Suppressor macrophage treated with lipopolysaccharide for 4 hours (primary cell): ENCODE measurements around the gene CYP4F12.

Source experiments
- DNase-seq: peaks from one replicate; pipeline ENCODE4 v3.0.0-alpha.2; 2020

The CYP4F12 gene, protein sequence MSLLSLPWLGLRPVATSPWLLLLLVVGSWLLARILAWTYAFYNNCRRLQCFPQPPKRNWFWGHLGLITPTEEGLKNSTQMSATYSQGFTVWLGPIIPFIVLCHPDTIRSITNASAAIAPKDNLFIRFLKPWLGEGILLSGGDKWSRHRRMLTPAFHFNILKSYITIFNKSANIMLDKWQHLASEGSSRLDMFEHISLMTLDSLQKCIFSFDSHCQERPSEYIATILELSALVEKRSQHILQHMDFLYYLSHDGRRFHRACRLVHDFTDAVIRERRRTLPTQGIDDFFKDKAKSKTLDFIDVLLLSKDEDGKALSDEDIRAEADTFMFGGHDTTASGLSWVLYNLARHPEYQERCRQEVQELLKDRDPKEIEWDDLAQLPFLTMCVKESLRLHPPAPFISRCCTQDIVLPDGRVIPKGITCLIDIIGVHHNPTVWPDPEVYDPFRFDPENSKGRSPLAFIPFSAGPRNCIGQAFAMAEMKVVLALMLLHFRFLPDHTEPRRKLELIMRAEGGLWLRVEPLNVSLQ

DNA sequence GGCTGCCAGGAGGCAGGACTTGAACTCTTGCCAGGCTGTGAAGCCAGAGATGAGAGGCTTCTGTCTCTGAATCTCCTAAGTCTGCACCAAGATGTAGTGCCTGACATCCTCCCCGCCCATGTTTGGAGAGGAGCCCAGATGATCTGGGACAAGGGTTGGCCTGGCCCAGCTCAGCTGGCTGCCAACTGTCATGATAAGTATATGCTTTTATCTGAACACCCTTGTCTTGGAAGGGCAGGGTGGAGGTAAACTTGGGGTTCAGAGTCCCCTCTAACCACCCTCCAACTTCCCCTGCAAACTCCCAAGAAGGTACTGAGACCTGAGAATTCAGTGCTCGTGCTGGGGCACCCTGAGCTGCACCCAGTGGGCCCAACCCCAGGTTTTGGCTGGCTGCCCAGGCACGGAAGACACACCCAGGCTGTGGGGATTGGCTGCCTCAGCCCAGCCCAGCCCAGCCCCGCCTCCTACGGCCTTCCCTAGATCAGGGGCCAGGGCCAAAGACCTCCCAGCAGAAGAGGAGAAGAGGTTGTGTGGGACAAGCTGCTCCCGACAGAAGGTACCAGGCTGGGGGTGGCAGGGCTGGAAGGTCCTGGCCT, at the start of gene CYP4F12:
CYP4F12 (plus strand) TSS at position 508 of the 596 bp plus-strand sequence. CDS start 443 bp downstream, outside the sequence.
- DNase-seq: no peak

DNA sequence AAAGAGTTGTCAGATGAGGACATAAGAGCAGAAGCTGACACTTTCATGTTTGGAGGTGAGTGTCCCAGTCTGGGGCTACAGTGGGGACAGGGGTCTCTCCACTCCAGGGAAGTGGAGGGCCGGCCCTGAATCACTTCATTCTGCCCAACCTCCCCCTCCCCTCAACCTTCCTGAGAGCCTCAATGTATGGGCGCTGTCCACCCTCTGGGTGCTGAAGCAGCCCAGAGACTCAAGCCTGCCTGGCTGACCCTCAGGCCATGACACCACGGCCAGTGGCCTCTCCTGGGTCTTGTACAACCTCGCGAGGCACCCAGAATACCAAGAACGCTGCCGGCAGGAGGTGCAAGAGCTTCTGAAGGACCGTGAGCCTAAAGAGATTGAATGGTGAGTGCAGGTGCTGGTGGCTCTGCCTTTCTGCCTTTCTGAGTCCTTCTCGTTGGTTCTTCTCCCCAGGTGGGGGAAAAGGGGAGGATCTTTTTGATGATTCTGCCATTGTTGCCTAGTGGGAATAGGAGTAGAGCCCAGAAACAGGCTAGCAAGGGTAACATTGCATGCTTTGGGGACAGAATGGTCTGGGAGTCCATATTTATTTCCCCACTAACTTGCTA, 49.1 kb upstream of the CYP4F12 start:
- DNase-seq: no peak

DNA sequence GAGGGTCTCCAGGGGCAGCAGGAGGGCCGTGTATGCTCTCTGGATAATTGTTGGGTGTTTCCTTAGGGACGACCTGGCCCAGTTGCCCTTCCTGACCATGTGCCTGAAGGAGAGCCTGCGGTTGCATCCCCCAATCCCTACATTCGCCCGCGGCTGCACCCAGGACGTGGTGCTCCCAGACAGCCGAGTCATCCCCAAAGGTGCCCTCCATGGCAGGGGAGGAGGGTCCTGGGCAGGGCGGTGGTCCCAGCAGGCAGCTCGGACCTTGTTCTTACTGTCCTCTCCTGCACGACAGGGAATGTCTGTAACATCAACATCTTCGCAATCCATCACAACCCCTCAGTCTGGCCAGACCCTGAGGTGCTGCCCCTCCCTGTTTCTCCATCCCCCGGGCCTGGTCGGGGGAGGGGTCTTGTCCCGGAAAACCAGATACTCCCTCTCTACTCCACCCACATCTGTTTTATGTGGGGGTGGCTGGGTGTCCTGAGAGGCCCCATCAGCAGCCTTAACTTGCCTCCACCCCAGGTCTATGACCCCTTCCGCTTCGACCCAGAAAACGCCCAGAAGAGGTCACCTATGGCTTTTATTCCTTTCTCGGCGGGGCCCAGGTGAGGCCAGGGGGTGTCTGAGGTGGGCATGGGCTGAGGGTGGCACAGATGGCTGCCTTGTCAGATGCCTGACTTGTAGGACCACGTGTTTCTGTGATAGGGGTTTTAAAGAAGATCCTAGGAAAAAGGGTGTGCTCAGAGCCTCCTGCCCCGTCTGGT, 44.5 kb upstream of the CYP4F12 start:
- no peak for DNase-seq

- DNase-seq: peak; percentile 83
Measured at GRCh38 chr19:15629003-15629880, 43.6 kb upstream of the CYP4F12 start.

DNA sequence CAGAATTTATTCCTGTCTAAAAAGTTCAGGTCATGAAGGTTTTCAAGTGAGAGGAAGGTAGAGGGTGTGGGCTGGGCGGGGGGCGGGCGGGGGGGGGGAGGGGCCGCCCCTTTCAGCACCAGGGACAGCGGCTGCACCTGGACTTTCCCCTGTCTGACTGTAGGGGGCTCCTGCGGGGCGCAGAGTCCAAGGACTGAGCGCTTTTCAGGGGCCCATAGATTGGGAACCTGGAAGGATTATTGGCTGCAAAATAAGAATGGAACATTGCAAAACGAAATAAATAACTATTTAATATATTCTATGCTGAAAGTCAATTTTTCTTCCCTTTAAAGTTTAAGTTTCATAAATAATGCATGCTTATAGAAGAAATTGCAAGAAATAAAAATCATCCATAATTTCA, 41.1 kb upstream of the CYP4F12 start:
- no peak for DNase-seq

GRCh38 chr19:15633082-15633835, 39.6 kb upstream of the CYP4F12 start:
- DNase-seq: peak; percentile 56

- DNase-seq: no peak
Measured at GRCh38 chr19:15634105-15634504, 38.8 kb upstream of the CYP4F12 start.

- DNase-seq: no peak
Measured at GRCh38 chr19:15635016-15635805, 37.7 kb upstream of the CYP4F12 start.

DNA sequence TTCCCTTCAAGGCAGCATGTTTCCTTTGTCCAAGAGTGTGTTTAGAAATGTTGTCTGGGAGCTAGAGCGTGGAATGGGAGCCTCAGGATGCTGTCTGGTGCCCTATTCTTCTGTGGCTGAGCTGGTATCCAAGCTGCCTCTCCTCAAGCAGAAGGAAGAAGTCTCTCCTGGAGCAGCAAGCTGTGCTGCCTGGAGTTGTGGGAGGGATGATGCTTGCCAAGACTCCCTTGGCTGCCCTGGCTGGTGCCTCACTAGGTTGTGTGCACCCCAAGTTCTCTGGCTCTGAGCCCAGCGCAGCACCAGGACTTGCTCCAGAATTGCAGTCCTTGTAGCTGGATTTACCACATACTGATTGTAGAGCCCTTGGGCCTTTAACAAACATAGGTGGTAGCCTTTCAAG, 36.9 kb upstream of the CYP4F12 start:
- no peak for DNase-seq

GRCh38 chr19:15639596-15639995, 33.3 kb upstream of the CYP4F12 start:
- DNase-seq: no peak

GRCh38 chr19:15640294-15640903, 32.5 kb upstream of the CYP4F12 start, which contains the start of gene CYP4F3:
CYP4F3 (plus strand) TSS chr19:15640897; CDS start chr19:15641416, 519 bp downstream.
- peak; percentile 62 for DNase-seq

DNA sequence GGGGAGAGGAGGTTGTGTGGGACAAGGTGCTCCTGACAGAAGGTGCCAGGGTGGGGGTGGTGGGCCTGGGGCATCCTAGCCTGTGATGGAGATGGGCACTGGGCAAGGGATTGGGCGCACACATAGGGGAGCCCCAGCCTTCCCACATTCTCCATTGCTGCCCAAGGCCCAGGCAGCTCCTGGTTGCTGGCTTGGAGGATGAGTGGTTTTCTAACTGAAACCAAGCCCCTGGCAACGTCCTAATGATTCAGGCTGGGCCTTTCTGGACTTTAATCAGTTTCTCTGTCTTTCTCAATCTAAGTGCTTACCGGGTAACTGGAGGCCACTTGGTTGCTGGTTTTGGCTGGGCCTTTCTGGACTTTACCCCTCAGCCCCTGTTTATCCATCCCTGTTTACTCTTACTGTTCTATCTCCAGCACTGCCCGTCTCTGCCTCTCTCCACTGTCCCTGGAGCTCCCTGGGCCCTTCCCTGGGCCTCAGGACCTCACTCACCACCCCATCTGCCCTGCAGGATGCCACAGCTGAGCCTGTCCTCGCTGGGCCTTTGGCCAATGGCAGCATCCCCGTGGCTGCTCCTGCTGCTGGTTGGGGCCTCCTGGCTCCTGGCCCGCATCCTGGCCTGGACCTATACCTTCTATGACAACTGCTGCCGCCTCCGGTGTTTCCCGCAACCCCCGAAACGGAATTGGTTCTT, 31.8 kb upstream of the CYP4F12 start:
- DNase-seq: no peak

DNA sequence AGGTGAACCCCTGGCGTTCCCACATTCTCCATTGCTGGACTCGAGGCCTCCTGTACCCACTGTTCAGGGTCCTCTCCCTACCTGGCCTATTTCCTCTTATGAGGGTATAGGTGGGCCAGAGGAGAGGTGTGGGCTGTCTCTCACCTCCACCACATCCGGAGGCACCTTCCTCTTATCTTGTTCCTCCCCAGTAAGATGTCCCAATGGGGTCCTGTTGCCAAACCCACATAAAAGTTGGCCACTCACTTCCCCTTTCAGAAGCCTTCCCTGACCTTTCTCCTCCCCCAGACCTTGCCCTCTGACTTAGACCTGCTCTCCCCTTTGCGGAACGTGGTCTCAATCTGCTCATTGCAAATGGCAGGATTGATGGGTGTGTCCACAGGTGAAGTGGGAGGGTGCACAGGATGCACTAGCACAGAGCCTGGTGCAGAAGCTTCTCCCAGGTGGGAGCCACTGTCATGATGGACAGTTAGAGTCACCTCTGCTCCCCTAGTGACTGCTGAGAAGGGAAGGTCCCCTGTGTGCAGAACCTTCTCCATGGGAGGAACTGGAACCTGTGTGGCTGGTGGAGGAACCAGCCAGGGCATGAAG, 30.9 kb upstream of the CYP4F12 start:
- peak; percentile 25 for DNase-seq

DNA sequence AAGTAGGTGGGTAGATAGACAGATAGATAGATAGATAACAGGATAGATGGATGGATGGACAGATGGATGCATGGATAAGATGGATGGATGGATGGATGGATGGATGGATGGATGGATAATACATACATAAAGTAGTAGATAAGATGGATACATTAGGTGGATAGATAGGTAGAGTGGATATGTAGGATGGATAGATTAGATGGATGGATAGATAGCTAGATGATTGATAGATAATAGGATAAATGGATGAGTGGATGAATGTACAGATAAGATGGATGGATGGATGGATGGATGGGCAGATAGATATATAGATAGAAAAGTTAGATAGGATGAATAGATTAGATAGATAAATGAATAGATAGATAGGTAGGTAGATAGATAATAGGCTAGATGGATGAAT, 30.1 kb upstream of the CYP4F12 start:
- no peak for DNase-seq

DNA sequence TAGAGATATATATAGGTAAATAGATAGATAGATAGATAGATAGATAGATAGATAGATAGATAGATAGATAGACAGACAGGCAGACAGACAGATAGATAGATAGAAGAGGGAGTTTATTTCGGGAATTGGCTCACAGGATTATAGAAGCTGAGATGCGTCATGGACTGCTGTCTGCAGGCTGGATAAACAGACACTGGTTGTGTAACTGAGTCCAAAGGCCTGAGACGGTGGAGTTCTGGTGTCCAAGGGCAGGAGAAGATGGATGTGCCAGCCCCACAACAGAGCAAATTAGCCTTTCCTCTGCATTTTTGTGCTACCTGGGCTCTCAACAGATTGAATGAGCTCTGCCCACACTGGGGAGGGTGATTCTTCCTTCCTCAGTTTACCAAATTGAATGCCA, 29.5 kb upstream of the CYP4F12 start:
- DNase-seq: no peak

DNA sequence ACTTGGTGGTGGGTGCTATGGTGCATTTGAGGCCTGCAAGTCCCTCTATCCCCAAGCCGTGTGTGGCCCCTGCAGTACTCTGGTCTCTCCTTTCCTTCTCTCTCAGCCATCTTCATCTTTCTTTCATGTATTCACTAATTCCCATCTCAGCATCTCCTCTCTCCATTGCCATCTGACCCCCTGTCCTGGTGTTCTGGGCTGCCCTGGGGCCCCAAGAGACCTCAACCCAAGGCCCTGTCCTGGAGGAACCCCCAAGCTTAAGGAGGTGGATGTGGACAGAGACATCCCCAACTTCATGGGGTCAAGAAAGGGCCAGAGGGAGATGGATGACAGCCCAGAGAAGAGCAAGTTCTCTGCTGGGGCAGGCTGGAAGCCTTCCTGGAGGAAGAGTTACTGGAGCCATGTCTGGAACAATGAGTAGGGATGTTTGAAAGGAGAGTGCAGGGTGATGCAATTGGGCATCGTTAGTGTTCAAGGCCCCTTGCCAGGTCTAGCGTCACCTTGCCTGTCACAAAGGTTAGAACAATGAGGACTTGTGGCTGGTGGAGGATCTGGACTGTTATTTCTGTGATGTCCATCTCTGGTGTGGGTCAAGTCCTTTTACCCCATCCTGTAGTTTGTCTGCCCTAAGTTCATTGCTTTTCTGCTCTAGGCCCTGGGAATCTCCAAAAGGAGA, 28.7 kb upstream of the CYP4F12 start:
- DNase-seq: no peak

DNA sequence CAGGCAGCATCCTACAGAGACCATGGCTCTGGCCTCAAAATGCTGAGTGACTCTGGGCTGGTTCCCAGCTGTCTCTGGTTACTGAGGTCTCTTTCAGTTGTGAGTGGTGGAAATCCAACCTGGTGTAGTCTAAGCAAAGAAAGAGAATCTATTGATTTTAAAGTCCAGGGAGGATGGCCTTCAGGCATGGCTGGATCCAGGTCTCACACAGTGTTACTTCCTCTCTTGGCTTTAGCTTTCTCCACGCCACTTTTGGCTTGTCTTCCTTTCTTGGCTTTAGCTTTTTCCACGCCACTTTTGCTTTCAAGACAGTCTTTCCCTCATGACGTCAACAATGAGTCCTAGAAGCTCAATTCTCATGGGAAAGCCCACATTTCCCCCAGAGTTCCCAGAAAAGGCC, 28.1 kb upstream of the CYP4F12 start:
- no peak for DNase-seq

GRCh38 chr19:15649526-15649925, 23.4 kb upstream of the CYP4F12 start:
- no peak for DNase-seq
